NCI-H128 (cell line): Measurements from ENCODE around the gene TMEM185B.
"Not testable (repeated sequence)": the region's sequence is repeated elsewhere in the genome, so short reads cannot be mapped to it uniquely, and the experiment has no call there.

ENCODE experiments used
- DNase-seq: peaks from one replicate; lab custom pipeline; 2025; ENCODE audit not compliant: unreplicated experiment; lab: John Stamatoyannopoulos, UW

Gene TMEM185B

GRCh38 chr2:120235158-120235557 is 12.0 kb upstream of the TMEM185B start:
- DNase-seq, result not testable (repeated sequence)

- no peak for DNase-seq
Observed at GRCh38 chr2:120233292-120233691, 10.1 kb upstream of the TMEM185B start.

GRCh38 chr2:120231974-120232635 is 8.9 kb upstream of the TMEM185B start:
- no peak for DNase-seq

- no peak for DNase-seq
Observed at GRCh38 chr2:120231564-120231973, 8.4 kb upstream of the TMEM185B start.

- no peak for DNase-seq
Observed at GRCh38 chr2:120230515-120231471, 7.6 kb upstream of the TMEM185B start.

GRCh38 chr2:120229341-120229740 is 6.1 kb upstream of the TMEM185B start:
- DNase-seq, result no peak

GRCh38 chr2:120228503-120228902 is 5.3 kb upstream of the TMEM185B start:
- DNase-seq, result no peak

- no peak for DNase-seq
Observed at GRCh38 chr2:120227111-120227991, 4.2 kb upstream of the TMEM185B start.

GRCh38 chr2:120226316-120226715 is 3.1 kb upstream of the TMEM185B start:
- DNase-seq, result no peak

- DNase-seq, result no peak
Observed at GRCh38 chr2:120225549-120226065, 2.4 kb upstream of the TMEM185B start.

GRCh38 chr2:120224735-120225548 is 1.7 kb upstream of the TMEM185B start:
- no peak for DNase-seq

- DNase-seq, result no peak
Observed at GRCh38 chr2:120224256-120224655, 1.1 kb upstream of the TMEM185B start.

GRCh38 chr2:120222186-120223033 is 790 bp downstream of the TMEM185B start:
- no peak for DNase-seq

- no peak for DNase-seq
Observed at GRCh38 chr2:120221616-120222015, 1.6 kb downstream of the TMEM185B start.

- no peak for DNase-seq
Observed at GRCh38 chr2:120220756-120221155, 2.4 kb downstream of the TMEM185B start.

GRCh38 chr2:120219766-120220165 is 3.4 kb downstream of the TMEM185B start:
- DNase-seq, result no peak

- DNase-seq, result no peak
Observed at GRCh38 chr2:120219291-120219690, 3.9 kb downstream of the TMEM185B start.

GRCh38 chr2:120218181-120218580 is 5.0 kb downstream of the TMEM185B start:
- no peak for DNase-seq

GRCh38 chr2:120210270-120210693 is 12.9 kb downstream of the TMEM185B start:
- no peak for DNase-seq
